Tibial nerve (tissue), 4 donors: ENCODE results near the gene ASPSCR1. TPM values are rescaled to one million over a fixed set of nuclear protein-coding genes. Genes with fewer than 3 reads are reported as not detected.

Experiments
- DNase-seq, 2 donors: peaks; one replicate each; pipeline ENCODE4 v3.0.0-alpha.2; 2019; ENCODE audit warnings: low spot score in 2 of 2
- H3K27ac ChIP-seq, 4 donors: fragments of 200-600 bp; sonication (generic) in 3 of 4; one replicate each; pipeline ENCODE4 v1.5.1; 2017 to 2019; ENCODE audit warnings: mild to moderate bottlenecking in 1 of 4
- H3K27me3 ChIP-seq, 2 donors: fragments of 200-600 bp; sonication (generic) in 1 of 2; one replicate each; pipeline versions ENCODE4 v1.5.1 to v1.6.0; 2017 to 2019
- H3K36me3 ChIP-seq, 3 donors: fragments of 200-600 bp; sonication (generic); one replicate each; pipeline ENCODE4 v1.5.1; 2018 to 2019
- H3K4me1 ChIP-seq, 4 donors: fragments of 200-600 bp; sonication (generic) in 3 of 4; one replicate each; pipeline ENCODE4 v1.5.1; 2017 to 2019
- H3K4me3 ChIP-seq, 4 donors: fragments of 200-600 bp; sonication (generic) in 3 of 4; one replicate each; pipeline ENCODE4 v1.5.1; 2017 to 2019; ENCODE audit warnings: mild to moderate bottlenecking in 1 of 4, moderate library complexity in 1 of 4
- H3K9me3 ChIP-seq, 4 donors: fragments of 200-600 bp; sonication (generic) in 3 of 4; one replicate each; pipeline ENCODE4 v1.5.1; 2017 to 2019
- EP300 ChIP-seq, 2 donors: sonication (generic); formaldehyde crosslinking; IDR thresholded peaks; one replicate each; pipeline ENCODE4 v1.6.1; 2017; ENCODE audit warnings: antibody characterized with exemption in 2 of 2, mild to moderate bottlenecking in 1 of 2
- POLR2A ChIP-seq, 2 donors: fragments of 450-650 bp; IDR thresholded peaks; one replicate each; pipeline ENCODE4 v1.6.1; 2017; ENCODE audit warnings: antibody characterized with exemption in 2 of 2, mild to moderate bottlenecking in 2 of 2, moderate library complexity in 2 of 2
- WGBS, 2 donors: methylation state at CpG; one replicate each; pipeline ENCODE4 v1.1.5; 2018; 5-methylcytosine and 5-hydroxymethylcytosine counted together
- total RNA-seq, 4 donors: library from RNA; depleted of rRNA; stranded (reverse); fragments of >200 nt; gene quantifications; one replicate each; pipeline ENCODE4 v1.1.0, GENCODE V29; 2016
- TF ChIP-seq, protein P1 (sequence below), 5 experiments: fragments of 200-600 bp in 3 of 5; fragments of 450-650 bp in 2 of 5; sonication (generic) in 3 of 5; IDR thresholded peaks; one replicate each; pipeline ENCODE4 v1.5.1; 2016 to 2019; ENCODE audit warnings: antibody characterized with exemption in 5 of 5, mild to moderate bottlenecking in 3 of 5, moderate library complexity in 2 of 5

ASPSCR1 gene
- total RNA-seq, 4 donors from 2014 or later: 32.9 to 82.8 (median 55.6) TPM

DNA sequence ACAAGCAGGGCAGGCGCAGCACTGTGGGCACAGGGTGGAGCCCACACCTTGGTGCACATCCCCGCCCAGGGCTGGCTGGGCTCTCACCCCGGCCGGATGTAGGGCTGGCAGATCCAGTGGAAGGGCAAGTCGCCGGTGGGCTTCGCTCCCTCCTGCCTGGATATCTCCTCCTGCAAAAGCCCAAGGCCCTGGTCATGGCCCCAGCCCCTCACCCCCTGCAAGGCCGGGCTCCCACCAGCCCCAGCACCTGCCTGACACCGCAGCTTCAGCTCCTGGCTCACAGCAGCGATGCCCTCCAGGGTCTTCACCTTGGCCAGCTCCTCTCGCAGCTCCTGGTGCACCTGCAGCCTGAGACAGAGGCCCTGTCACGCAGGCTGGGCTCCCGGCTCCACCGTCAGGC lies 83.2 kb downstream of the ASPSCR1 start:
- H3K4me1 ChIP-seq: peaks cover 0 to 21% (median 11%) of the 10 kb centered on the region in 4 donors
- no peaks in the 10 kb centered on the region for H3K9me3 ChIP-seq
- H3K4me3 ChIP-seq: no peak overlapping the region
- no peak for TF ChIP-seq POLR2A (IDR thresholded peaks at IDR 0.05)
- TF ChIP-seq, protein P1, sequence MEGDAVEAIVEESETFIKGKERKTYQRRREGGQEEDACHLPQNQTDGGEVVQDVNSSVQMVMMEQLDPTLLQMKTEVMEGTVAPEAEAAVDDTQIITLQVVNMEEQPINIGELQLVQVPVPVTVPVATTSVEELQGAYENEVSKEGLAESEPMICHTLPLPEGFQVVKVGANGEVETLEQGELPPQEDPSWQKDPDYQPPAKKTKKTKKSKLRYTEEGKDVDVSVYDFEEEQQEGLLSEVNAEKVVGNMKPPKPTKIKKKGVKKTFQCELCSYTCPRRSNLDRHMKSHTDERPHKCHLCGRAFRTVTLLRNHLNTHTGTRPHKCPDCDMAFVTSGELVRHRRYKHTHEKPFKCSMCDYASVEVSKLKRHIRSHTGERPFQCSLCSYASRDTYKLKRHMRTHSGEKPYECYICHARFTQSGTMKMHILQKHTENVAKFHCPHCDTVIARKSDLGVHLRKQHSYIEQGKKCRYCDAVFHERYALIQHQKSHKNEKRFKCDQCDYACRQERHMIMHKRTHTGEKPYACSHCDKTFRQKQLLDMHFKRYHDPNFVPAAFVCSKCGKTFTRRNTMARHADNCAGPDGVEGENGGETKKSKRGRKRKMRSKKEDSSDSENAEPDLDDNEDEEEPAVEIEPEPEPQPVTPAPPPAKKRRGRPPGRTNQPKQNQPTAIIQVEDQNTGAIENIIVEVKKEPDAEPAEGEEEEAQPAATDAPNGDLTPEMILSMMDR (IDR thresholded peaks at IDR 0.05): no peak
- no peak for TF ChIP-seq EP300 (IDR thresholded peaks at IDR 0.05)
- H3K36me3 ChIP-seq: peaks cover 0 to 86% (median 29%) of the 10 kb centered on the region in 3 donors
- H3K27ac ChIP-seq: no peak overlapping the region
- H3K27me3 ChIP-seq: no peaks in the 10 kb centered on the region
- 89 to 95% methylated on average over 6 to 13 of the region's 14 CpGs for WGBS, 2 donors
- DNase-seq: no peak

DNA sequence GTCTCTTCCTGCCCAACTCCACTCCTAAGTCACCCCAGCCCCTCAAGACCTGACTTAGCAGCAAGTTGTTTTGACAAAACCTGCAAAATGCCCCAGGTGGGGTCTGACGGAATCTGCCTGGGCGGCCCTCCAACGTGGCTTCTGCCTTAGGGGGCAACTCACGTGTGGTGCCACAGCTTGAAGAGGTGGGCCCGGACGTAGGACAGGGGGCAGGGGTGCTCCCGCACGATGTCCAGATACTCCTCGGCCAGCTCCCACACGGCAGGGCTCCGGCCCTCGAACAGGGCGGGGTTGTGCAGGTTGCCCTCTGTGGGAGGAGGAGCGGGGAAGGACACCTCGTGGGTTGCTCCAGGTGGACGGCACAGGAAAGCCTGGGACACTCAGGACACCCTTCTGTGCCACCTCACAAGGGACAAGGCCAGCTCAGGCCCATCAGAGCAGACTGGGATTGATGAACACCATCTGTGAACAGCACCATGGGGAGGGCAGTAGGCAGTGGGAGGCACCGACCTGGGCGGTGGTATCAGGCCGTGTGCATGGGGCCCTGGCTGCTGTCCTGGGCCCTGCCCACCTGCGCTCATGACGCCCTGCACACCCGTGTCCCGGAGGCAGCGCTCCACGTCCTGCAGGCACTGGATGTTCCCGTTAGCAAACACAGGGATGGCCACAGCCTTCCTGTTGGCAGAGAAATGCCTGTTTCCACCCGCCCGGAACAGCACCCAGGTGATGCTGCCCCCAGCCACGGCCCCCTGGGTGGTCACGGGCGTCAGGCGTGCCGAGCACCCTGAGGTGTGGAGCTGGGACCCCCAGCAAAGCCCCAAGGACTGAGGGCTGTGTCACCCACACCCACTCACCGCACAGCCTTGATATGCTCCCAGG lies 83.9 kb downstream of the ASPSCR1 start:
- H3K9me3 ChIP-seq: no peaks in the 10 kb centered on the region
- TF ChIP-seq EP300 (IDR thresholded peaks at IDR 0.05) (no peak), POLR2A (IDR thresholded peaks at IDR 0.05) (no peak)
- TF ChIP-seq, protein P1 (IDR thresholded peaks at IDR 0.05): no peak
- H3K4me3 ChIP-seq: no peak overlapping the region
- H3K36me3 ChIP-seq: peaks cover 0 to 80% (median 29%) of the 10 kb centered on the region in 3 donors
- 82 to 88% methylated on average over 18 to 33 of the region's 34 CpGs for WGBS, 2 donors
- no peaks in the 10 kb centered on the region for H3K27me3 ChIP-seq
- no peak for DNase-seq
- H3K27ac ChIP-seq: no peak overlapping the region
- H3K4me1 ChIP-seq: peaks cover 0 to 27% (median 13%) of the 10 kb centered on the region in 4 donors

DNA sequence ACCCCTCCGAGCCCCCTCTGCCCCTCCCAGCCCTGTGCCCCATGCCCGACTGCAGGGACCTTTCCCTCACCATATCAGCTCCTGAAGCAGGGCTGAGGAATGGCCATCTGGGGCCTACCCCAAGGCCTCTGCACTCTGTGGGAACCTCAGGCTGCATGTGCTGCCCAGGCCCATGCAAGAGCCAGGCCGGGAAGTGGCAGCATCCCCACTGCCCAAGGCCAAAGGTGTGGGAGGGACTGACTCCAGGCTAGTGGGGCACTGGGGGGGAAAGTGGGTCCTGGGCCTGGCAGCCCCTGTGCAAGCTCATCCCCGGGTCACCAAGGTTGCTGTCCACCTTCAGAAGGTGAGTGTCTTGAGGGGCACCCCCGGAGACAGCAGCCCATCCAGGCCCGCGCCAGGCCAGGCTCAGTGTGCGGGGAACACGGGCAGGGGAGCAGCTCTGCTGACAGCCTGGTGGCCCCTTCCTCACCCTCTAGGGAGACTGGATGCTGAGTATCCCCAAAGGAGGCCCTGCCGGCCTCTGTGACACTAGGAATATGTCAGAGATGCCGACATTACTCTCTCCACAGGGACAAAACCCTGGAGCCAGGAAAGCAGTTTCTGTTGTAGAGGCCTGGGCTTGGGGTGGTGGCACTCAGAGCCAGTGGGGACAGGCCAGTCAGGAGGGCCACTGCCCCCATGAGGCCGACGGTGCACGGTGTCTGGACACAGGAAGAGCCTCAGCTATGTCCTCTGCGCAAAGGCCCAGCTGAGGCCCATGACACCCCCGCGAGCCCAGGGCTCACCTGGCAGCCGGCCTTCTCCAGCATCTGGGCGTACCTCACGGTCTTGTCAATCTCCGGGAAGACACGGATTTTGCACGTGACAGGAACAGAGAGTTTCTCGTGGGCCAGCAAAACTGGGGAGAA lies 84.9 kb downstream of the ASPSCR1 start:
- Histone ChIP-seq H3K36me3 (peaks cover 0 to 69% (median 20%) of the 10 kb centered on the region in 3 donors), H3K4me3 (no peak overlapping the region), H3K9me3 (no peaks in the 10 kb centered on the region), H3K4me1 (peaks cover 0 to 30% (median 14%) of the 10 kb centered on the region in 4 donors), H3K27ac (no peak overlapping the region), H3K27me3 (no peaks in the 10 kb centered on the region)
- TF ChIP-seq POLR2A (IDR thresholded peaks at IDR 0.05) (no peak), EP300 (IDR thresholded peaks at IDR 0.05) (no peak)
- TF ChIP-seq, protein P1 (IDR thresholded peaks at IDR 0.05): no peak
- 82 to 83% methylated on average over 18 to 19 of the region's 24 CpGs for WGBS, 2 donors
- no peak for DNase-seq

DNA sequence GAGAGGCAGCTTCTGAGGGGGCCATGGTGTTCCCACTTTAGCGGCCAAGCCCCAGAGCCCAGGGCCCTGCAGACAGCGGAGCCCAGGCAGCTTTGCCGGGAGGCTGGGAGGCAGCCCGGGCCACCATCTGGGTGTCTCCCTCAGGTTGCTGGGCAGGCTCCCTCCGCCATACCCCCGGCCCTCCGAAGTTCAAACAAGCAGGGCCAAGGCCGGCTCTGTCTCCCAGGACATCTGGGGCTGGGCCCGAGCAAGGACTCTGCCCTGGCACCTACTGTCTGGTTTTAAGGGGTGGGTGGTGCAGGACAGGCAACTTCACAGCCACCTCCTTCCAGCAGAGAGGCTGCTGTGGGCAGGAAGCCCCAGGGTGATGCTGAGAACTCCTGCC lies 85.5 kb downstream of the ASPSCR1 start:
- Histone ChIP-seq H3K9me3 (no peaks in the 10 kb centered on the region), H3K27ac (no peak overlapping the region), H3K4me3 (no peak overlapping the region), H3K36me3 (peaks cover 0 to 63% (median 19%) of the 10 kb centered on the region in 3 donors), H3K27me3 (no peaks in the 10 kb centered on the region), H3K4me1 (peaks cover 0 to 30% (median 14%) of the 10 kb centered on the region in 4 donors)
- TF ChIP-seq EP300 (IDR thresholded peaks at IDR 0.05): no peak
- TF ChIP-seq POLR2A (IDR thresholded peaks at IDR 0.05): no peak
- TF ChIP-seq, protein P1 (IDR thresholded peaks at IDR 0.05): no peak
- WGBS, 2 donors: 70 to 76% methylated on average over 4 to 5 of the region's 9 CpGs
- no peak for DNase-seq
